Keratinocyte (primary cell): ENCODE measurements around the gene TUBB4B.

ENCODE experiments used
- EZH2 ChIP-seq: IDR thresholded peaks from one replicate; pipeline ENCODE4 v1.6.1; 2012; ENCODE audit warnings: inconsistent platforms, mild to moderate bottlenecking, low read length, moderate library complexity
- TF ChIP-seq, protein P1 (sequence below), 3 experiments: IDR thresholded peaks in 1 of 3; conservative IDR thresholded peaks in 1 of 3; optimal IDR thresholded peaks in 1 of 3; 2 replicates in 2 of 3; 3 replicates in 1 of 3; pipeline versions ENCODE3 to v1.5.1; 2011; ENCODE audit warnings: low read length in 3 of 3, mild to moderate bottlenecking in 3 of 3, moderate library complexity in 2 of 3, control low read depth in 1 of 3, inconsistent platforms in 1 of 3; ENCODE audit not compliant: insufficient read depth in 2 of 3; ENCODE audit errors: extremely low read depth in 1 of 3

DNA sequence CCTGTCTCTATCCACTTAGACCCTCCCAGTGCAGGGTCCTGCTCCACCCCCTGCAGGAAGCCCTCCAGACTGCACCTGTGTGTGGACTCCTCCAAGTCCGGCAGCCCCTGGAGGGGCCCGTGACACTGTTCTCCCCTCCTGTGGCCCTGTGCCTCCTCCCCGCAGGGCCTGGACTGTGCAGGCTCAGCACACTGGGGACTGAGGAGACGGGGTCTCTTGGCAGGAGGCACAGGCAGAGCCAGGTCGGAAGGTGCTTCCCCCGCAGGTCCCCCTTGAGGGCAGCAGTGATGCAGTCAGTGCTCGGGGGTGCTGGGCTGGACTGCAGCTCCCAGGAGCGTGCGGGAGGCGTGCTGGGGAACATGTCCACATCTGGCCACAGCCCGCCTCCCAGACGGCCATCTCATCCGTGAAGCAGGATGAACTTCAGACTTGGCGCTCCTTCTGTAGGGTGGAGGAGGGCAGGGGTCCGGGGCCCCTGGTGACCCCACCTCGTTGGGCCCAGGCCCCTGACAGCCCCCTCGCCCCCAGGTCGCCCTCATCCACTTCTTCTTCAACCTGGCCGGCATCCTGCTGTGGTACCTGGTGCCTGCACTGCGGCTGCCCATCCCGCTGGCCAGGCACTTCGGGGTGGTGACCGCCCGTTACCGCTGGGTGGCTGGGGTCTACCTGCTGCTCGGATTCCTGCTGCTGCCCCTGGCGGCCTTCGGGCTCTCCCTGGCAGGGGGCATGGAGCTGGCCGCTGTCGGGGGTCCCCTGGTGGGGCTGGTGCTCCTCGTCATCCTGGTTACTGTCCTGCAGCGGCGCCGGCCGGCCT lies 5.5 kb upstream of the TUBB4B start:
- TF ChIP-seq, protein P1, sequence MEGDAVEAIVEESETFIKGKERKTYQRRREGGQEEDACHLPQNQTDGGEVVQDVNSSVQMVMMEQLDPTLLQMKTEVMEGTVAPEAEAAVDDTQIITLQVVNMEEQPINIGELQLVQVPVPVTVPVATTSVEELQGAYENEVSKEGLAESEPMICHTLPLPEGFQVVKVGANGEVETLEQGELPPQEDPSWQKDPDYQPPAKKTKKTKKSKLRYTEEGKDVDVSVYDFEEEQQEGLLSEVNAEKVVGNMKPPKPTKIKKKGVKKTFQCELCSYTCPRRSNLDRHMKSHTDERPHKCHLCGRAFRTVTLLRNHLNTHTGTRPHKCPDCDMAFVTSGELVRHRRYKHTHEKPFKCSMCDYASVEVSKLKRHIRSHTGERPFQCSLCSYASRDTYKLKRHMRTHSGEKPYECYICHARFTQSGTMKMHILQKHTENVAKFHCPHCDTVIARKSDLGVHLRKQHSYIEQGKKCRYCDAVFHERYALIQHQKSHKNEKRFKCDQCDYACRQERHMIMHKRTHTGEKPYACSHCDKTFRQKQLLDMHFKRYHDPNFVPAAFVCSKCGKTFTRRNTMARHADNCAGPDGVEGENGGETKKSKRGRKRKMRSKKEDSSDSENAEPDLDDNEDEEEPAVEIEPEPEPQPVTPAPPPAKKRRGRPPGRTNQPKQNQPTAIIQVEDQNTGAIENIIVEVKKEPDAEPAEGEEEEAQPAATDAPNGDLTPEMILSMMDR (optimal IDR thresholded peaks at IDR 0.05 in 1 of 3, IDR thresholded peaks at IDR 0.05 in 1 of 3, conservative IDR thresholded peaks at IDR 0.05 in 1 of 3; ENCODE audit: extremely low read depth in 1 of 3, insufficient read depth in 2 of 3, low read length in 3 of 3), result no peak
- no peak for TF ChIP-seq EZH2
